Liver (tissue), 9 donors: ENCODE results near the gene NFATC4. TPM values are rescaled to one million over a fixed set of nuclear protein-coding genes. Genes with fewer than 3 reads are reported as not detected.

ENCODE experiments used
- DNase-seq: peaks from one replicate; pipeline ENCODE4 v3.0.0-alpha.2; 2017; ENCODE audit warnings: low spot score
- H3K27ac ChIP-seq, 2 donors: one replicate each; pipeline ENCODE4 v1.7.0; 2013; ENCODE audit warnings: inconsistent platforms in 2 of 2, low read length in 2 of 2, control low read depth in 1 of 2, low read depth in 1 of 2, mild to moderate bottlenecking in 1 of 2
- H3K27me3 ChIP-seq, 4 donors: one replicate each; pipeline versions ENCODE4 v1.6.1 to v1.7.0; 2013; ENCODE audit warnings: low read length in 3 of 4, inconsistent platforms in 1 of 4, mild to moderate bottlenecking in 1 of 4, moderate library complexity in 1 of 4; ENCODE audit not compliant: control insufficient read depth in 4 of 4, insufficient read depth in 4 of 4
- H3K36me3 ChIP-seq, 4 donors: one replicate each; pipeline versions ENCODE4 v1.6.1 to v1.7.0; 2013; ENCODE audit warnings: low read length in 3 of 4, mild to moderate bottlenecking in 3 of 4, low read depth in 1 of 4, moderate library complexity in 1 of 4; ENCODE audit not compliant: control insufficient read depth in 4 of 4, insufficient read depth in 3 of 4
- H3K4me1 ChIP-seq, 4 donors: one replicate each; pipeline versions ENCODE4 v1.6.1 to v1.7.0; 2013; ENCODE audit warnings: low read length in 3 of 4, mild to moderate bottlenecking in 3 of 4, moderate library complexity in 1 of 4; ENCODE audit not compliant: control insufficient read depth in 4 of 4, insufficient read depth in 4 of 4
- H3K4me3 ChIP-seq, 3 donors: one replicate each; pipeline versions ENCODE4 v1.6.1 to v1.7.0; 2013; ENCODE audit warnings: low read length in 3 of 3, control low read depth in 1 of 3, low read depth in 1 of 3, mild to moderate bottlenecking in 1 of 3
- H3K9ac ChIP-seq, 2 donors: one replicate each; pipeline ENCODE4 v1.7.0; 2013; ENCODE audit warnings: low read length in 2 of 2, mild to moderate bottlenecking in 2 of 2, moderate library complexity in 2 of 2, control low read depth in 1 of 2, low read depth in 1 of 2
- H3K9me3 ChIP-seq, 4 donors: one replicate each; pipeline versions ENCODE4 v1.6.1 to v1.7.0; 2013; ENCODE audit warnings: low read length in 3 of 4; ENCODE audit not compliant: control insufficient read depth in 4 of 4
- EGR1 ChIP-seq, 2 donors: IDR thresholded peaks; 2 replicates each; pipeline ENCODE4 v1.6.1; 2016 to 2018; ENCODE audit warnings: antibody characterized with exemption in 2 of 2, low read depth in 2 of 2
- FOXA1 ChIP-seq: IDR thresholded peaks from 2 replicates; pipeline ENCODE4 v1.6.1; 2016; ENCODE audit warnings: antibody characterized with exemption
- FOXA2 ChIP-seq: IDR thresholded peaks from 2 replicates; pipeline ENCODE4 v1.6.1; 2016; ENCODE audit warnings: antibody characterized with exemption
- GABPA ChIP-seq, 2 donors: IDR thresholded peaks in 1 of 2; conservative IDR thresholded peaks in 1 of 2; 2 replicates each; pipeline ENCODE4 v1.6.1; 2016; ENCODE audit warnings: antibody characterized with exemption in 2 of 2, mild to moderate bottlenecking in 1 of 2, moderate library complexity in 1 of 2
- HNF4A ChIP-seq, 2 donors: conservative IDR thresholded peaks; 2 replicates each; pipeline ENCODE4 v1.6.1; 2016; ENCODE audit warnings: antibody characterized with exemption in 2 of 2, mild to moderate bottlenecking in 2 of 2
- HNF4G ChIP-seq: IDR thresholded peaks from 2 replicates; pipeline ENCODE4 v1.6.1; 2016; ENCODE audit warnings: antibody characterized with exemption
- JUND ChIP-seq, 2 donors: IDR thresholded peaks; 2 replicates each; pipeline ENCODE4 v1.6.1; 2016; ENCODE audit warnings: antibody characterized with exemption in 2 of 2
- NR2F2 ChIP-seq: IDR thresholded peaks from 2 replicates; pipeline ENCODE4 v1.6.1; 2016; ENCODE audit warnings: antibody characterized with exemption
- RAD21 ChIP-seq, 2 donors: IDR thresholded peaks; 2 replicates each; pipeline ENCODE4 v1.6.1; 2016; ENCODE audit warnings: antibody characterized with exemption in 2 of 2, mild to moderate bottlenecking in 2 of 2
- RXRA ChIP-seq, 2 donors: IDR thresholded peaks; 2 replicates each; pipeline ENCODE4 v1.6.1; 2017 to 2018; ENCODE audit warnings: antibody characterized with exemption in 2 of 2, mild to moderate bottlenecking in 1 of 2
- SP1 ChIP-seq: IDR thresholded peaks from 2 replicates; pipeline ENCODE4 v1.6.1; 2018; ENCODE audit warnings: antibody characterized with exemption, mild to moderate bottlenecking
- TAF1 ChIP-seq: conservative IDR thresholded peaks from 2 replicates; pipeline ENCODE4 v1.6.1; 2016; ENCODE audit warnings: antibody characterized with exemption, mild to moderate bottlenecking
- YY1 ChIP-seq: IDR thresholded peaks from 2 replicates; pipeline ENCODE4 v1.6.1; 2016; ENCODE audit warnings: antibody characterized with exemption, mild to moderate bottlenecking
- WGBS: extraction: QIAGEN DNeasy Blood & Tissue Kit; methylation state at CpG from one replicate; pipeline ENCODE4 v1.1.7; 2013; 5-methylcytosine and 5-hydroxymethylcytosine counted together
- polyA plus RNA-seq, 2 donors: library from polyadenylated mRNA; stranded (reverse) in 1 of 2; unstranded in 1 of 2; fragments of 200-250 nt in 1 of 2; fragments of >200 nt in 1 of 2; fragmentation: Nextera tagmentation in 1 of 2; extraction: Ambion mirVana in 1 of 2; gene quantifications; one replicate each; pipeline versions ENCODE4 v1.2.1 to v1.2.3, GENCODE V29; 2013 to 2015
- total RNA-seq, 2 donors: library from RNA; depleted of rRNA; stranded (reverse); fragments of >200 nt; gene quantifications; one replicate each; pipeline ENCODE4 v1.2.3, GENCODE V29; 2014
- TF ChIP-seq, protein P1 (sequence below): IDR thresholded peaks from 2 replicates; pipeline ENCODE4 v1.6.1; 2016; ENCODE audit warnings: antibody characterized with exemption, mild to moderate bottlenecking
- TF ChIP-seq, protein P2 (sequence below): IDR thresholded peaks from 2 replicates; pipeline ENCODE4 v1.6.1; 2016; ENCODE audit warnings: antibody characterized with exemption
- TF ChIP-seq, protein P3 (sequence below): IDR thresholded peaks from 2 replicates; pipeline ENCODE4 v1.6.1; 2016; ENCODE audit warnings: antibody characterized with exemption
- TF ChIP-seq, protein P4 (sequence below): IDR thresholded peaks from 2 replicates; pipeline ENCODE4 v1.6.1; 2016; ENCODE audit warnings: antibody characterized with exemption
- TF ChIP-seq, protein P5 (sequence below): fragments of 150-350 bp; IDR thresholded peaks from 2 replicates; pipeline ENCODE4 v1.5.1; 2017; ENCODE audit warnings: improper control_type of control experiment, low read depth, low read length; ENCODE audit not compliant: missing input control
- donor health status: healthy.
- donor health status: healthy.
- donor health status: healthy.
- donor health status: healthy.
- donor health status: healthy.

NFATC4 gene
- total and polyA plus RNA-seq, 4 donors = 1.0 to 3.6 (median 1.8) TPM

DNA sequence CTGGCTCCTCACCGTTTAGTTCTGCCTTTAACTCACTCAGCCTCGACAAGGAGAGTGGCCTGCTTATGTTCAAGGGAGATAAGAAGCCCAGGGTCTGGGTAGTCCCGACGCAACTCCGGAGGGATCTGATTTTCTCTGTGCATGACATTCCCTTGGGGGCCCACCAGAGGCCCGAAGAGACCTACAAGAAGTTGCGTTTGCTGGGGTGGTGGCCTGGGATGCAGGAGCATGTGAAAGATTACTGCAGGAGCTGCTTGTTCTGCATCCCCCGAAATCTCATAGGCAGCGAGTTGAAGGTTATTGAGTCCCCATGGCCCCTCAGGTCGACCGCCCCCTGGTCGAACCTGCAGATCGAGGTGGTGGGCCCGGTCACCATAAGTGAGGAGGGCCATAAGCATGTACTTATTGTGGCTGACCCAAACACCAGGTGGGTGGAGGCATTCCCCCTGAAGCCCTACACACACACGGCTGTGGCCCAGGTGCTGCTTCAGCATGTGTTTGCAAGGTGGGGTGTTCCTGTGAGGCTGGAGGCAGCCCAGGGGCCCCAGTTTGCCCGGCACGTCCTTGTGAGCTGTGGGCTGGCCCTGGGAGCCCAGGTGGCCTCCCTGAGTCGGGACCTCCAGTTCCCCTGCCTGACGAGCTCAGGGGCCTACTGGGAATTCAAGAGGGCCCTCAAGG lies 48.4 kb downstream of the NFATC4 start (continued):
- TF ChIP-seq, protein P1, sequence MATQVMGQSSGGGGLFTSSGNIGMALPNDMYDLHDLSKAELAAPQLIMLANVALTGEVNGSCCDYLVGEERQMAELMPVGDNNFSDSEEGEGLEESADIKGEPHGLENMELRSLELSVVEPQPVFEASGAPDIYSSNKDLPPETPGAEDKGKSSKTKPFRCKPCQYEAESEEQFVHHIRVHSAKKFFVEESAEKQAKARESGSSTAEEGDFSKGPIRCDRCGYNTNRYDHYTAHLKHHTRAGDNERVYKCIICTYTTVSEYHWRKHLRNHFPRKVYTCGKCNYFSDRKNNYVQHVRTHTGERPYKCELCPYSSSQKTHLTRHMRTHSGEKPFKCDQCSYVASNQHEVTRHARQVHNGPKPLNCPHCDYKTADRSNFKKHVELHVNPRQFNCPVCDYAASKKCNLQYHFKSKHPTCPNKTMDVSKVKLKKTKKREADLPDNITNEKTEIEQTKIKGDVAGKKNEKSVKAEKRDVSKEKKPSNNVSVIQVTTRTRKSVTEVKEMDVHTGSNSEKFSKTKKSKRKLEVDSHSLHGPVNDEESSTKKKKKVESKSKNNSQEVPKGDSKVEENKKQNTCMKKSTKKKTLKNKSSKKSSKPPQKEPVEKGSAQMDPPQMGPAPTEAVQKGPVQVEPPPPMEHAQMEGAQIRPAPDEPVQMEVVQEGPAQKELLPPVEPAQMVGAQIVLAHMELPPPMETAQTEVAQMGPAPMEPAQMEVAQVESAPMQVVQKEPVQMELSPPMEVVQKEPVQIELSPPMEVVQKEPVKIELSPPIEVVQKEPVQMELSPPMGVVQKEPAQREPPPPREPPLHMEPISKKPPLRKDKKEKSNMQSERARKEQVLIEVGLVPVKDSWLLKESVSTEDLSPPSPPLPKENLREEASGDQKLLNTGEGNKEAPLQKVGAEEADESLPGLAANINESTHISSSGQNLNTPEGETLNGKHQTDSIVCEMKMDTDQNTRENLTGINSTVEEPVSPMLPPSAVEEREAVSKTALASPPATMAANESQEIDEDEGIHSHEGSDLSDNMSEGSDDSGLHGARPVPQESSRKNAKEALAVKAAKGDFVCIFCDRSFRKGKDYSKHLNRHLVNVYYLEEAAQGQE = no peak
- TF ChIP-seq HNF4G (no peak), JUND (IDR thresholded peaks at IDR 0.05) (no peak), RAD21 (IDR thresholded peaks at IDR 0.05) (no peak), HNF4A (conservative IDR thresholded peaks at IDR 0.05) (no peak), EGR1 (IDR thresholded peaks at IDR 0.05; ENCODE audit: low read depth in 2 of 2) (no peak)

DNA sequence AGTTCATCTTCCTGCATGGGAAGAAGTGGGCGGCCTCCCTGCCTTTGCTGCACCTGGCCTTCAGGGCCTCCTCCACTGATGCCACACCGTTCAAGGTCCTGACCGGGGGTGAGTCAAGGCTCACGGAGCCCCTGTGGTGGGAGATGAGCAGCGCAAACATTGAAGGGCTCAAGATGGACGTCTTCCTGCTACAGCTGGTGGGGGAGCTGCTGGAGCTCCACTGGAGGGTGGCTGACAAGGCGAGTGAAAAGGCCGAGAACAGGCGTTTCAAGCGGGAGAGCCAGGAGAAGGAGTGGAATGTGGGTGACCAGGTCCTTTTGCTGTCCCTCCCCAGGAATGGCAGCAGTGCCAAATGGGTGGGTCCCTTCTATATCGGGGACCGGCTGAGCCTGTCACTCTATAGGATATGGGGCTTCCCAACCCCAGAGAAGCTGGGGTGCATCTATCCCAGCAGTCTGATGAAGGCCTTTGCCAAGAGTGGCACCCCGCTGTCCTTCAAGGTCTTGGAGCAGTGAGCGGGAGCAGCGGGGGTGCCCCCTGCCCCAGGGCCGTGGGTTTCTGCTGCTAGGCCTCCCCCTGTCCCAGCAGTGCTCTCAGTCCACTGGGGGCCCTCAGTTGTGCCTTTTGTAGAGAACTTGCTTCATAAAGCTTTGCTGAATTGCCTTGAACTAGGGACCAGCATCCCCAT lies 49.1 kb downstream of the NFATC4 start:
- no peak for DNase-seq
- H3K9me3 ChIP-seq = no peaks in the 10 kb centered on the region
- H3K36me3 ChIP-seq = peaks cover 0 to 9% (median 3%) of the 10 kb centered on the region in 4 donors
- H3K4me1 ChIP-seq = peaks cover 0 to 16% (median 7%) of the 10 kb centered on the region in 4 donors
- TF ChIP-seq HNF4G (no peak), RXRA (IDR thresholded peaks at IDR 0.05) (no peak), TAF1 (no peak), SP1 (no peak), JUND (IDR thresholded peaks at IDR 0.05) (no peak), YY1 (no peak), NR2F2 (no peak), RAD21 (IDR thresholded peaks at IDR 0.05) (no peak), FOXA2 (no peak), EGR1 (IDR thresholded peaks at IDR 0.05; ENCODE audit: low read depth in 2 of 2) (no peak), HNF4A (conservative IDR thresholded peaks at IDR 0.05) (no peak), FOXA1 (no peak), GABPA (IDR thresholded peaks at IDR 0.05 in 1 of 2, conservative IDR thresholded peaks at IDR 0.05 in 1 of 2) (no peak)
- TF ChIP-seq, protein P1 = no peak
- TF ChIP-seq, protein P2, sequence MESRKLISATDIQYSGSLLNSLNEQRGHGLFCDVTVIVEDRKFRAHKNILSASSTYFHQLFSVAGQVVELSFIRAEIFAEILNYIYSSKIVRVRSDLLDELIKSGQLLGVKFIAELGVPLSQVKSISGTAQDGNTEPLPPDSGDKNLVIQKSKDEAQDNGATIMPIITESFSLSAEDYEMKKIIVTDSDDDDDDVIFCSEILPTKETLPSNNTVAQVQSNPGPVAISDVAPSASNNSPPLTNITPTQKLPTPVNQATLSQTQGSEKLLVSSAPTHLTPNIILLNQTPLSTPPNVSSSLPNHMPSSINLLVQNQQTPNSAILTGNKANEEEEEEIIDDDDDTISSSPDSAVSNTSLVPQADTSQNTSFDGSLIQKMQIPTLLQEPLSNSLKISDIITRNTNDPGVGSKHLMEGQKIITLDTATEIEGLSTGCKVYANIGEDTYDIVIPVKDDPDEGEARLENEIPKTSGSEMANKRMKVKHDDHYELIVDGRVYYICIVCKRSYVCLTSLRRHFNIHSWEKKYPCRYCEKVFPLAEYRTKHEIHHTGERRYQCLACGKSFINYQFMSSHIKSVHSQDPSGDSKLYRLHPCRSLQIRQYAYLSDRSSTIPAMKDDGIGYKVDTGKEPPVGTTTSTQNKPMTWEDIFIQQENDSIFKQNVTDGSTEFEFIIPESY = no peak
- TF ChIP-seq, protein P3, sequence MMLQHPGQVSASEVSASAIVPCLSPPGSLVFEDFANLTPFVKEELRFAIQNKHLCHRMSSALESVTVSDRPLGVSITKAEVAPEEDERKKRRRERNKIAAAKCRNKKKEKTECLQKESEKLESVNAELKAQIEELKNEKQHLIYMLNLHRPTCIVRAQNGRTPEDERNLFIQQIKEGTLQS = no peak
- TF ChIP-seq, protein P4, sequence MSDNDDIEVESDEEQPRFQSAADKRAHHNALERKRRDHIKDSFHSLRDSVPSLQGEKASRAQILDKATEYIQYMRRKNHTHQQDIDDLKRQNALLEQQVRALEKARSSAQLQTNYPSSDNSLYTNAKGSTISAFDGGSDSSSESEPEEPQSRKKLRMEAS = no peak
- TF ChIP-seq, protein P5, sequence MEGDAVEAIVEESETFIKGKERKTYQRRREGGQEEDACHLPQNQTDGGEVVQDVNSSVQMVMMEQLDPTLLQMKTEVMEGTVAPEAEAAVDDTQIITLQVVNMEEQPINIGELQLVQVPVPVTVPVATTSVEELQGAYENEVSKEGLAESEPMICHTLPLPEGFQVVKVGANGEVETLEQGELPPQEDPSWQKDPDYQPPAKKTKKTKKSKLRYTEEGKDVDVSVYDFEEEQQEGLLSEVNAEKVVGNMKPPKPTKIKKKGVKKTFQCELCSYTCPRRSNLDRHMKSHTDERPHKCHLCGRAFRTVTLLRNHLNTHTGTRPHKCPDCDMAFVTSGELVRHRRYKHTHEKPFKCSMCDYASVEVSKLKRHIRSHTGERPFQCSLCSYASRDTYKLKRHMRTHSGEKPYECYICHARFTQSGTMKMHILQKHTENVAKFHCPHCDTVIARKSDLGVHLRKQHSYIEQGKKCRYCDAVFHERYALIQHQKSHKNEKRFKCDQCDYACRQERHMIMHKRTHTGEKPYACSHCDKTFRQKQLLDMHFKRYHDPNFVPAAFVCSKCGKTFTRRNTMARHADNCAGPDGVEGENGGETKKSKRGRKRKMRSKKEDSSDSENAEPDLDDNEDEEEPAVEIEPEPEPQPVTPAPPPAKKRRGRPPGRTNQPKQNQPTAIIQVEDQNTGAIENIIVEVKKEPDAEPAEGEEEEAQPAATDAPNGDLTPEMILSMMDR = no peak
- 93% methylated on average over 16 of the region's 16 CpGs for WGBS
- H3K4me3 ChIP-seq = no peak overlapping the region
- H3K27me3 ChIP-seq = no peaks in the 10 kb centered on the region
- no peak overlapping the region for H3K9ac ChIP-seq
- H3K27ac ChIP-seq = no peak overlapping the region
